HG03354 (cell line): ENCODE measurements around the gene INPP4B.

Experiments used
- ATAC-seq: cut with Tn5 transposase; IDR thresholded peaks from one replicate; pipeline ENCODE4 v1.9.1; 2021; ENCODE audit warnings: mild to moderate bottlenecking; ENCODE audit not compliant: unreplicated experiment, poor library complexity, severe bottlenecking

INPP4B gene

GRCh38 chr4:142367418-142368180 is 478.5 kb downstream of the INPP4B start:
- no peak for ATAC-seq

- no peak for ATAC-seq
Observed at GRCh38 chr4:142366769-142367181, 479.3 kb downstream of the INPP4B start.

GRCh38 chr4:142365391-142365790 is 480.7 kb downstream of the INPP4B start:
- ATAC-seq: no peak

GRCh38 chr4:142363686-142364085 is 482.4 kb downstream of the INPP4B start:
- no peak for ATAC-seq

- no peak for ATAC-seq
Observed at GRCh38 chr4:142361981-142362380, 484.1 kb downstream of the INPP4B start.

- no peak for ATAC-seq
Observed at GRCh38 chr4:142360657-142361056, 485.4 kb downstream of the INPP4B start.

- ATAC-seq: no peak
Observed at GRCh38 chr4:142358656-142359055, 487.4 kb downstream of the INPP4B start.

- no peak for ATAC-seq
Observed at GRCh38 chr4:142356801-142357200, 489.3 kb downstream of the INPP4B start.

GRCh38 chr4:142356118-142356759 is 489.9 kb downstream of the INPP4B start:
- no peak for ATAC-seq

- no peak for ATAC-seq
Observed at GRCh38 chr4:142355421-142355930, 490.6 kb downstream of the INPP4B start.

GRCh38 chr4:142354794-142355420 is 491.2 kb downstream of the INPP4B start:
- no peak for ATAC-seq

- ATAC-seq: no peak
Observed at GRCh38 chr4:142354041-142354440, 492.1 kb downstream of the INPP4B start.

- peak; percentile 77 for ATAC-seq
Observed at GRCh38 chr4:142353149-142353738, 492.9 kb downstream of the INPP4B start.

- no peak for ATAC-seq
Observed at GRCh38 chr4:142352712-142353111, 493.4 kb downstream of the INPP4B start.

- ATAC-seq: no peak
Observed at GRCh38 chr4:142351958-142352357, 494.1 kb downstream of the INPP4B start.

- no peak for ATAC-seq
Observed at GRCh38 chr4:142350871-142351270, 495.2 kb downstream of the INPP4B start.

GRCh38 chr4:142348613-142349021 is 497.5 kb downstream of the INPP4B start:
- no peak for ATAC-seq

- no peak for ATAC-seq
Observed at GRCh38 chr4:142347241-142347640, 498.9 kb downstream of the INPP4B start.

GRCh38 chr4:142345924-142346323 is 500.2 kb downstream of the INPP4B start:
- ATAC-seq: no peak

GRCh38 chr4:142341268-142341667 is 504.8 kb downstream of the INPP4B start:
- ATAC-seq: no peak
